Measurements from ENCODE around the gene KIAA1755.
A peak's percentile ranks its signal among the peaks of the same experiment; 100 is the strongest.

Gene KIAA1755, protein sequence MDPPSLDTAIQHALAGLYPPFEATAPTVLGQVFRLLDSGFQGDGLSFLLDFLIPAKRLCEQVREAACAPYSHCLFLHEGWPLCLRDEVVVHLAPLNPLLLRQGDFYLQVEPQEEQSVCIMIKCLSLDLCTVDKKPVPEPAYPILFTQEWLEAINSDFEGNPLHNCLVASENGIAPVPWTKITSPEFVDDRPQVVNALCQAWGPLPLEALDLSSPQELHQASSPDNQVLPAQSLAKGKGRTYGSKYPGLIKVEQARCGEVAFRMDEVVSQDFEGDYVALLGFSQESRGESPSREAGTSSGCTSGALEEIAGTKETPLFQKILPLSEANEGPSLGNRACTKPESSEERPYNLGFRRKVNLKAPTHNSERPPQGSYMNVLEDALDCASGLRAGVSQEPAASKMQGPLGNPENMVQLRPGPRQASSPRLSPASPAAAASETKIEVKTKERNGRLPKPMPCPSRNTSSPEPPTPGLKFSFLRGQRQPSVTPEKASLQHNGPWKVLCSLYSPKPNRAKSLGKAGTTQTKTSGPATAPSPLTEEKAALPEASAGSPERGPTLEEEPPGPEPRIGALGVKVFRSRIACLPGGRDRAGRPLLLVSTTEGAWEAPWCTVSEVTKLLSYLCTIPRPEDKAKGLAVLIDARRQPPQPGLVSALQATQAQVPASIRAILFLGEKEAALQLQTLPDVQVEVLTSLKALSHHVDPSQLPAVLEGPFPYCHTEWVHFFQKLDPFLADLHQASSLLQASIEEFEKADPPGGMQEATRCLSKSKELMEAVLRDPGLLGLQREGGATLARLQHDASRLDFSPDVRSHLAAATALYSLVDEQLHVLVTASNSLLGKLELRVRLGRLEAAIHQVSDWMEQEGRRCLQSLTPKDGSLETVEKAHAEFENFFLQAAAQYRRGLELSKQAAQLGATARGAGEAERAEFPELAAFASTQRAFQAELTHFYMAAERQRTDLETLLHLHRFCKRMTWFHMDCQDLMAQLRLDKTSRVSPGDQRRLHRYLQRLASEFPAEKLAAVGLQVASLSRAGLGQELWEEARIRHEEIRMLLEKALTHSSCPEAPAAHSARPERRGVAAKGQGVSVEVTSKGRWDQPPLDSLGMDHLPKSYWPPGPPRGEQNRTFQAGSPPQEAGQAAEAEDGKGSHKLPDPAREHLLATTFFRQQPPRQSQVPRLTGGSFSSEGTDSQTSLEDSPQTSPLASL

DNA sequence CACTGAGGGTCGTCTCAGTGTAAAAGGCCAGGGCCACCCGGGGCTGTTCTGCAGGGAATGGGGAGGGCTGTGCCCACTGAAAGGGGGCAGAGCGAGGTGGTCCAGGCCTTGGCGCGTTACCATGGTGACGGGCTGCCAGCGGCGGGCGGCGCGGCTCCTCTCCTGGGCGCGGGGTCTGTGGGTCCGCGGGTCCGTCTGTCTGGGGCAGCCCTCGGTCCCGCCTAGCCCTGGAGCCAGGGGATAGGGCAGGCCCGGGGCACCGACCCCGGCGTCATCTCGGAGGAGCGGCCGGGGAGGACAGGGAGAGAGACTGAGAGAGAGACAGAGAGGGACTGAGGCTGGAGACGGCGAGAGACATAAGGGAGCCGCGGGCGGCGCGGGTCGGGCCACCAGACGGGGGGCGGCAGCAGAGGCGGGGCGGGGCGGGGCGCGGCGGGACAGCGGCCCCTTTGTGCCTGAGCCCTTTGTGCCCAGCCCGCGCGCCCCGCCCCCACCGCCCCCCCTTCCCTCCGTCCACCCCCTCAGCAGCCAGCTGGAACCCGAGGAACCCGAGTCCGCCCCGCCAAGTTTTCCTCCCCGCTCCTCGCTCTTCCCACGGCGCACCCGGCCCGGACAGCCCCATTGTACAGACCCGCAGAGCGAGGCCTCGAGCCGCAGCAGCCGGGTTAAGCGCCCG lies at the start of gene KIAA1755:
TSS of gene KIAA1755 (minus strand) at position 358 of the 676 bp plus-strand sequence. CDS start at position 123, 235 bp downstream.
- DNase-seq = no peak

DNA sequence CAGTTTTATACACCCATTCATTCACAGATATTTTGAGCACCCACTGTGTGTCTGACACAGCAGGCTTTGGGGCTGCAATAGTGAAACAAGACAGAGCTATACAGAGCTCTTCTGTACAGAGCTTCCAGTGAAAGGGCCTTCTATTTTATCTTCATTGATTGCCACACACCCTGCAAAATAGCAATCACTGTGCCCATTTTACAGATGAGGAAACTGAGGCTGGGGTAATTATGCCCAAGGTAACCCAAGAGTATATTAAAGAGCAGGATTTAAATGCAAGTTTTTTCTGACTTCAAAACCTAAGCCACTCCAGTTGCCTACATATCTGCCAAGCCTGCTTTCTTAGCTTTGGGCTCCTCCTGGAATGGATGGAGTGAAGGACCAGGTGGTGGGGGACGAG lies 47.9 kb upstream of the KIAA1755 start:
- DNase-seq = no peak

DNA sequence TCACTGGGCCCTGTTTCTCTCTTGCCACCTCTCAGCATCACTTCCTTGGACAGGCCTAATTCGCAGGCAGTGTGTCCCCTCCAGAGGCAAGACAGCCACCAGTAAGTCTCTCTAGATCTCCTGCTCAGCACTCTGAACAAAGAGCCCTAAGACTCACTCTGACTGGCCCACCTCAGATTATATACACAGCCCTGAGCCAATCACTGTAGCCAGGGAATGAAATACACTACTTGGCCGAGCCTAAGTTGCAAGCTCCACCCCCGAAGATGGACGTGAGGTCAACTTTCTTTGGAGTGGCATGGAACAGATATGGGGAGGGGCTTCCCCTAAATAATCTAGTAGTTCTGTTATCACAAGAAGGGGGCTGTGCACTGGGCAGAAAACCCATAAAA lies 47.5 kb upstream of the KIAA1755 start:
- DNase-seq = no peak

DNA sequence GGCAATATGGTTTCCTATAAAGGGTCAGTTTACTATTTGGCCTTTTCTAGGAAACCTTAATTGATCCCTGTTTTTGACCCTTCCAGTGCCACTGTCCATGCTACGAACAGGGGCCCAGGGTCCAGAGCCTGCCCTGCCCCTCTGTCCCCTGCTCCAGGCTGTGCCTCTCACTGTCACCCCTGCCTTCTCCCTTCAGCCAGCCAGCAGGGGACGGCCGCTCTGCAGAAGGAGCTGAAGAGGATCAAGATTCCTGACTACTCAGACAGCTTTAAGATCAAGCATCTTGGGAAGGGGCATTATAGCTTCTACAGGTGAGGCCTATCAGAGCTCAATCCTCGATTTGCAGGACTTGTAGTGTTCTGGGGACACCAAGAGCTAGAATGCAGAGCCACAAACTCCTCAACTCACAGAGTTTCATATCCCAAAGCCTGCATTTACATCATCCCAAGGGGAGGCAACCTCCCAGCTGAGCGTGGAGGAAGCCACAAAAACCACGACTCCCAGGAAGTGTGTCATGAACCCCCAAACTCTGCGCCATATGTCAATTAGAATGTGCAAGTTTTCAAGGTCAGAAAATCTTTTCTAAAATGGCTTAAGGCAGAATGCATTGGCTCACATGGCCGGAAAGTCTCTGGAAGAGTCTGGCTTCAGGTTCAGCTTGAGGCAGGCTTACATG lies 47.0 kb upstream of the KIAA1755 start:
- DNase-seq = no peak

DNA sequence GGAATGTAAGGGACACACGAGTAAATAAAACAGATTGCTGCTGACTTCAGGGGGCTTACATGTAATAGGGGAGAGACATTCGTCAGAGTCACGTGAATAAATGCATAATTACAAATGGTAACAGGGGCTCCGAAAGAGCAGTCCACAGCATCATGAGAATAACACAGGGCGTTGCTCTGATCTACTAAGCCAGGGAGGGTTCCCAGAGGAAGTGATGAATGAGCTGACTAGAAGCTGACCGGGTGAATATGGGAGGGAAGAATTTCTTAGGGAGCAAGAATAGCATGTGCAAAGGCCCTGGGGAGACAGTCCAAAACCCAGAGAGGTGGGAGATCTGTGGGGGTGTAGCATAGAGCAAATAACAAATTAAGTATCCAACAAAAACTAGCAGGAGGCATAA lies 45.8 kb upstream of the KIAA1755 start:
- DNase-seq = no peak

DNA sequence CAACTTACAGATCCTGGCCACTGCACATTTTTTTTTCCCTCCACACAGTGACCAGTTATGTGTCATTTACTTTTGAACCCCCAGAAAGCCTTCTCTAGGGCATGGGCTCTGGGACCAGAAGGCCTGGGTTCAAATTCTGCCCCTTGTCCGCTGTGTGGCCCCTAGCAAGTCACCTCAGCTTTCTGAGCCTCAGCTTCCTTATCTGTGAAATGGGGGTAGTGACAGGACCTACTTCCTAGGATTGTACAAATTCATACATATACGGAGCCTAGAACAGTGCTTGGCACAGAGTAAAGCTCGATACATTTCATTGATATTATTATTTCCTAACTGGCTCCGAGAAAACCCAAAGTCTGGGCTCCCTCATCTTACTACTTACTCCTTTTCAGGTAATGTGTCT lies 45.0 kb upstream of the KIAA1755 start:
- DNase-seq = no peak

DNA sequence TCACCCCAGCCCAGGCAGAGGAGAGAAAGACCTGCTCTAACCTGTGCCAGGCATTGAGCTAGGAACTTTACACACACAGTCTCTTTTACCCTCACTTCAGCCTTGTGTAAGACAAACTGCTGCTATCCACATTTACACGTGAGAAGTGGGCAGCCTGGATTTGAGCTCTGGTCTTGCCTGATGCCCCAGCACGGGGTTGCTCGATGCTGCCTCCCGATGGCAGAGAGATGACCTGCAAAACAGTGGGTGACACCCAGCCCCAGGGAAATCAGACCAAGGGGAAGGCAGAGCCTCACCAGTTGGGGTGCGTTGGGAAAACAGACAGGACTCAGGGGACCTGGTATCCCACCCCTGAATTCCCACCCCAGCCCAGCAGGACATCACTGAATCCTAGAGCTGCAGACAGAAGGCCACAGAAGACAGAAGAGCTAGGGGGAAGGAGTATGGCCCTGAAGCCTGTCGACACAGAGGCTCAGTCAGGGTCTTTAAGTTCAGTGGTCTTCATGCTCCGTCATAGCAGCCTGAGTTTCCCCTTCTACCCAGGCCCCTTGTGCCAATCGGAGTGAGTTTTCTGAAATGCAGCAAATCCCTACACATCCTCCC lies 44.4 kb upstream of the KIAA1755 start:
- peak; percentile 37 for DNase-seq

DNA sequence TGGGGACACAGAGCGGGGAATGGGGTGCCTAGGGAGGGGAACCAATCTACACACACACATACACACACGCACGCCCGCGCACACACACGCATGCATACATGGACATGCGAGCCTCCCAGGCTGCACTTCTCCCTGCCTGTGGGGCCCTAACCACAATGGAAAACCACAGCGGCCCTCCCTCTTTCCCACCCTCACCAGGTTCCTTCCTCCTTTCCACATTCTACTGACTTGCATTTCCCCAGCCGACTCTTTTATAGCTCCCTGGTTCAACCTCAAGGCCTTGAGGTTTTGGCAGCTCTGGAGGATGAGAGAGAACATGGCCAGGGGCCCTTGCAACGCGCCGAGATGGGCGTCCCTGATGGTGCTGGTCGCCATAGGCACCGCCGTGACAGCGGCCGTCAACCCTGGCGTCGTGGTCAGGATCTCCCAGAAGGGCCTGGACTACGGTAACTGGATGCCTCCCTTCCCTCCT lies 43.4 kb upstream of the KIAA1755 start, which contains the start of gene BPI:
TSS of gene BPI (plus strand) at position 249 of the 472 bp plus-strand sequence. CDS start at position 317, 68 bp downstream.
- peak; percentile 90 for DNase-seq

DNA sequence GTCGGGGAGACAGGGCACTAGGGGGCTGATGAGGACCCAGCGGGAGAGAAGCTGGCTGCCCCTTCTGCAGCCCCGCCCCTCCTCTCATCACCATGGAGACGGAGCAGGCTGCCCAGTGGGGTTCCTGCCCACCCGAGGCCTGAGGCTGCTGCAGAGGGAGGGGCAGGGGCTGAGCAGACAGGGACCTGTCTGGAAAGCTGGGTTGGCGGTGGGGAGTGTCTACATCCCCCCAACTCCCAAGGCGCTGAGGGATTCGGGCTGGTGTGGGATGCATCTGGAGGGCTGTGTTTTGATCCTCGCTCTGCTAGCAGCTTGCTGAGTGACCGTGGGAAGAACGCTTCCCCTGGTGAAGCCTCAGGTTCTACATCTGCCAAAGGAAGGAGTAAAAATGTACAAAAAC lies 42.3 kb upstream of the KIAA1755 start:
- DNase-seq = no peak

DNA sequence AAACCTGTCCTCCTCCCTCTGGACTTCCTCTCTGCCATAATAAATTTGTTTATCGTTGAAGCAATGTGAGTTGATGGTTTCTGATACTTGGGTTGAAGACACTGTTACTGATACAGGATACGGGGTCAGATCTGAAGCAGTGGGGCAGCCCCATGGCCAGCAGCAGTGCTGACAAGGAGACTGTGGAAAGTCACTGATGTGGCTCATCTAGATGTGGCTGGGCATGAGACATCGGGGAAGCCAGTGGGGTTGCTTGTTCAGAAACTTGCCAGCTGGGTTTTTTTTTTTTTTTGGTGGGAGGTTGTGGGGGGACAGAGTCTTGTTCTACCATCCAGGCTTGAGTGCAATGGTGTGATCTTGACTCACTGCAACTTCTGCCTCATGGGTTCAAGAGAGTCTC lies 40.8 kb upstream of the KIAA1755 start:
- DNase-seq = no peak

DNA sequence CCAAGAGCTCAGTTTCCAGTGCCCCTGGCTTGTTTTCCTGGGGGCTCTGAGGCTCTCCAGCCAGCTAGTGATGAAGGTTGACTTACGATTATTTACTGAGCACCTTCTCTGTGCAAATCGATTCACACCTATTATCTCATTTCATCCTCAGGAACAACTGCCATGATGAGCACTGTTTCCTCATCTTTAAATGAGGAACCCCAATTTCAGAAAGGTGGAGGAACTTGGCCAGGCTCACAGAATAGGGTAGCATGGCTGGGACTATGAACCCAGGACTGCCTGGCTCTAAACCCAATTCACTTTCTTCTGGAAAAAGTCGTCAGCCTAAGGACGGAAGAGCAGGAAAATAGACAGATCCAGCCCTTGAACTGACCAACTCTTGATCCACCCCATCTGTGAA lies 39.9 kb upstream of the KIAA1755 start:
- no peak for DNase-seq

DNA sequence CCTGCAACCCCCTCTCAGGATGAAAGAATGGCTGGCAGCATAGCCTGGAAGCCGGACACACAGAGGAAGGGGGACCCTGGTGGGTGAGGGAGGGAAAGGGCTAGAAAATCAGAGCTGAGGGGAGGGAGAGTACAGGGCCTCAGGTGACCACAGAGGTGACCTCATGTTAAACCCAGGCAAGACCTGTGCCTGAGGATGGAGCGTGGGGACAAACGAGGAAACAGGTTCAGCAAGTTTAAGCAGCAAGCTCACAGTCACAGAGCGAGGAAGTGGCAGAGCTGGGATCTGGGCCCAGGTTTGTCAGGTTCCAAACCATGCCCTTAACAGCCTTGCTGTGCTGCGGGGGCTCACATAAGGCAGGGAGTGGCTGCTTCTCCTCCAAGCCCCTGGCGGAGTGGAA lies 39.4 kb upstream of the KIAA1755 start:
- DNase-seq = no peak

DNA sequence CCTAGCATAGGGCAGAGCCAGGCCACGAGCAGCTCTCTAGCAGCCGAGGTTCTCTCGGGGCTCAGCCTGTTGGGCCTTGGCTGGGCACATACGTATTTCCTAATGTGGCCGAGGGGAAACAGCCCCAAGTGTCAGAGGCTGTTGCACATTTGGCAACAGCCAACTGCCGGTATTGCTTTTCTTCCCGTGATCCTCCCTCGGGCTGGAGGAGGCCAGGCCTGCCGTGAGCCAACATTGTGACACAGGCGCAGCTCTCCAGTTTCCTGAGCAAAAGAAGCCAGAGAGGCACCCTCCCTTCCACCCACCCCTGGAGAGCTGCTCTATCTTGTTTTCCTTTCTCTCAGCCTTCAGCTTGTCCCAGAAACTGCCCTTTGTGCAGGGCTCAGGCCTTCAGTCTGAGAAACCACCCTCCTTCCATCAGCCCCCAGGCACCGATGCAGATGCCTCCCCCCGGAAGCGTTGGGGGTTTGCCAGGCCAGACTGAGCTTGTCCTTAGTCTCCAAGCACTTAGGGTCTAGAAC lies 38.3 kb upstream of the KIAA1755 start:
- no peak for DNase-seq

DNA sequence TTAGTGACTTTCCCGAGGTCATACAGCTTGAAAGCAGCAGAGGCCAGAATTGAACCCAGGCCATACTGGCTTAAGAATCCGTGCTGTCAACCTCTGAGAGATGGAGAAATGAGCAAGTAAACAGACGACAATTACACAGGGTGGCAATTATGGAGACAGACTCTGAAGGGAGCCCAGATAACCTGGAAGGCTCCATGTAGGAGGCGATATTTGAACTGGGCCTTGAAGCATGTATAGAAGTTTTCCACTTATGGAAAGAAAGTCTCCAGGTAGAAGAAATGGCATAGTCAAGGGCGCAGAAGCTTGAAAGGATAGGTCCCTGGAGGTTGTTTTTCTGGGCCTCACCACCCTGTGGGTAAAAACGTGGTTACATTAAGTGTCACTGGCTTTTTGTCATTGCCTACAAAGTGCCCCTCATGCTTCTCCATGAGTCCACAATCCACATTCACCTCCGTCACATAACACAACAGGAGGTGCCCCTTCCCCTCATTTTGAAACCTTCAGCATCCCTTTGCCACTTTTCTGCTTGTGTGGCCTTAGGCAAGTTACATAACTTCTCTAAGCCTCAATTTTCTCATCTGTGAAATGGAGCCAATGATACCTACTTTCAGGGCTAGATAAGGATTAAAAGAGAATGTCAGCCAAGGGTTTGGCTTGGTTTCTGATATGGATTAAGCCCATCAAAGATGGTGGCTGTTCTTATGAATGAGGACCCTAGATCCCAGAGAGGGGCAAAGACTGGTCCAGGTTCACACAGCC lies 37.6 kb upstream of the KIAA1755 start:
- DNase-seq = no peak

DNA sequence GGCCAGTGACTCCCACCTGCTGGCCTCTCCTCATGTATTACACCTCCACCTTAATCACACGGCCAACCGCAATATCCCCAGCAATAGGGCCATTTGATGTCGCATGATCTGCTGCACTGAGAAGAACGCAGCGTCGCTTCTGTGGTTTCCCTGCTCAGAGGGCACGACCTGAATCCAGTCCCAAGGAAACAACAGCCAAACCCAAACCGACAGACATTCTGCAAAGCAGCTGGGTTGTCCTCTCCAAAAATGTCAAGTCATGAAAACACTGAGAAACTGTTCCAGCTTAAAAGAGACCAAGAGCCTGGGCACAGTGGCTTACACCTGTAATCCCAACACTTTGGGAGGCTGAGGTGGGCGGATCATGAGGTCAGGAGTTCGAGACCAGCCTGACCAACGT lies 35.9 kb upstream of the KIAA1755 start:
- no peak for DNase-seq

DNA sequence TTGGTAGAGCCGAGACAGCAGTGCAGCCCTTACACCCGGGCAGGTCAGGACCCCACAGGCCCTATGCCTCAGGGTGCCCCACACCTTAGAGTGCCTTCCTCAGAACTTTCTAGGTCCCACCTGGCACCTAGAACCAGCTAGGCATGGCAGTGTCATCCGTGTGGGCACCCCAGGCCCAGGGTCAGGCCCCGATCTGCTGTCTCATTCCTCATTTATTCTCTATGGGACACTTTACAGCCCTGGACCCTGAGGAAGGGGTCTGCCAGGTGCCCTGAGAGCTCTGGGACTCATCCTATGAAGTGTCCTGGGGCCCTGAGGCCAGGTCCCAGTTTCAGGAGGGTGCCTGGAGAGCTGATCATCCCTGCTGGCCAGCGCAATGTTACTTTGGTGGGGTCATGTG lies 35.3 kb upstream of the KIAA1755 start:
- no peak for DNase-seq

DNA sequence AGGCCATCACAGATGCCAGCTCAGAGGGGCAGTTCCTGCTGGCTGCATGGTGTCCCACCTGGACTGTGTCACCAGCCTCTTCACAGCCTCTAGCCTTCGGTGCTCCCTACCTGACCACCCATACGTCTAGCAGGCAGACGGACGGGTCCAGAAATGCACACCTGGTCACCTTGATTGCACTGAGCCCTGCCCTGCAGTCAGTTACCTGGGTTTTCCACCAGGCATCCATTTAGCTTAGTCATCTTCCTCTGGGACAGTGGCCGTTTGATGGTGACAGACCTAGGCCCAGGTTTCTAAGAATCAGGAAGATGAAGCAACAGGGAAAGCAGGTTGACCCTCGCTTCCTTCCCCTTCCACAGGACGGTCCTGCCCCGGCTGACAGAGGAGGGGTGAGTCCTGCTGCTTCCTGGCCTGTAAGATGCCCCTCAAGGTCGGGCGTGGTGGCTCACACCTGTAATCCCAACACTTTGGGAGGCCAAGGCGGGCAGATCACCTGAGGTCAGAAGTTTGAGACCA lies 33.6 kb upstream of the KIAA1755 start:
- no peak for DNase-seq

DNA sequence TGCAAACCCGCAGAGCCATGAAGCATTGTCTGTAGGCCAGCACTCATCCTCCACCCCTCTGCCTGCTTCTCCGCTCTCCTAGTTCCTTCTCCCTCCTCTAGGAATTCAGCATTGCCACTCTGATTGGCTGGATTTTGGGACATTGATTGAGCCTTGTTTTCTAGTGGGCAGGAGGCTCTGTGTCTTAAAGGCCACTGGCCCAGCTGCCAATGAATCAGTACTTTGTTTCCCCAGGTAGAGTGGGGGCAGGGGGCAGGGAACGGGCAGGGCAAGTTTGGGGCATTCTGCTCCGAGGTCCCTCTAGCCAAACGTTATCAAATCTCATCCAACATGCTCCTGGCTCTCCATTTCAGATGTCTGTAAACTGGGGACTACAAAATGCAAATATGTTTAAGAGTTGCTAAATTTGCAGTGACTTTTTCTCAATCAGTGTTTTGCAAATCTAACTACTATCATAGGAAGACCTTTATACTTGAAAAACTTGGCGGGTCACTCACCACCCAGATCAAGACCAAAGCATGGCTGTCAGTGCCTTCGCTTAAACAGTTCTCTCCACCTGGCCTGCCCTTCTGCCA lies 33.0 kb upstream of the KIAA1755 start:
- DNase-seq = no peak

DNA sequence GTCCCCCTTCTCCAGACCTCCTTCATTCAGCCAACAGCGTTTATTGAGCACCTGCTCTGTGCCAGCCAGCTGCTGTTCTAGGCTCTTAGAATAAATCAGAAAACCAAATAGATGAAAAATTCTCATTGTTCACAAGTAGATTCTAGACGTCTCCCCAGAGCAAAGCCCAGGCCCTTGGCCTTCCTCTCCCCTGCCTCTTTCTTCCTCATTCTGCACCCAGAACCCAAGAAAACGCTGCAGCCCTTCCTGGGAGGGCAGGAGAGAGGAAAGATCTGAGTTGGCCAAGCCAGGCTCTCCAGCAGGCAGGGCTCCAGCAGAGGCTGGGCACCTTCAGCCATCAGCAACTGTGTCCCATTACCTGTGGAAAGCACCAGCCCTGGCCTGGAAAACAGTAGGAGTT lies 31.4 kb upstream of the KIAA1755 start:
- DNase-seq = no peak
